Central memory CD8-positive, alpha-beta T cell (primary cell): Measurements from ENCODE around the gene DHRS3.

Source experiments
- ATAC-seq: fragments of 150-1000 bp; cut with Tn5 transposase; replicated peaks from 2 replicates; pipeline ENCODE4 v1.10.0; 2022; ENCODE audit warnings: mild to moderate bottlenecking, moderate FRiP score, moderate number of reproducible peaks; ENCODE audit not compliant: poor library complexity, severe bottlenecking; ENCODE audit errors: extremely low read depth
- DNase-seq, 2 donors: peaks; one replicate each; pipeline ENCODE4 v3.0.0; 2021; ENCODE audit warnings: low spot score in 2 of 2
- H3K27ac Mint-ChIP-seq: one replicate; pipeline ENCODE4 v1.8.0; 2022; ENCODE audit warnings: low read depth, mild to moderate bottlenecking, moderate library complexity, mixed read lengths
- H3K27me3 Mint-ChIP-seq: one replicate; pipeline ENCODE4 v1.8.0; 2022; ENCODE audit warnings: mixed read lengths
- H3K36me3 Mint-ChIP-seq: one replicate; pipeline ENCODE4 v1.8.0; 2022; ENCODE audit warnings: mild to moderate bottlenecking, moderate library complexity, mixed read lengths; ENCODE audit not compliant: insufficient read depth
- H3K4me1 Mint-ChIP-seq: one replicate; pipeline ENCODE4 v1.8.0; 2022; ENCODE audit warnings: mixed read lengths
- H3K4me3 Mint-ChIP-seq: one replicate; pipeline ENCODE4 v1.8.0; 2022; ENCODE audit warnings: mild to moderate bottlenecking, moderate library complexity, mixed read lengths
- H3K9me3 Mint-ChIP-seq: one replicate; pipeline ENCODE4 v1.8.0; 2022; ENCODE audit warnings: mixed read lengths

DHRS3 gene

GRCh38 chr1:12631571-12631970 is 13.6 kb upstream of the DHRS3 start:
- DNase-seq = no peak
- no peaks in the 10 kb centered on the region for H3K36me3 Mint-ChIP-seq
- H3K27me3 Mint-ChIP-seq = peaks cover 41% of the 10 kb centered on the region
- no peak for ATAC-seq
- peaks cover 5% of the 10 kb centered on the region for H3K4me1 Mint-ChIP-seq
- no peaks in the 10 kb centered on the region for H3K9me3 Mint-ChIP-seq
- no peak overlapping the region for H3K4me3 Mint-ChIP-seq
- H3K27ac Mint-ChIP-seq = no peak overlapping the region

- DNase-seq = no peak
- Mint-ChIP-seq H3K4me1 (peaks cover 5% of the 10 kb centered on the region), H3K4me3 (no peak overlapping the region), H3K27ac (no peak overlapping the region), H3K9me3 (no peaks in the 10 kb centered on the region), H3K27me3 (peaks cover 41% of the 10 kb centered on the region), H3K36me3 (no peaks in the 10 kb centered on the region)
- no peak for ATAC-seq
These were observed 13.0 kb upstream of the DHRS3 start for GRCh38 chr1:12630946-12631530.

- no peak for DNase-seq
- Mint-ChIP-seq H3K9me3 (no peaks in the 10 kb centered on the region), H3K27me3 (peaks cover 33% of the 10 kb centered on the region), H3K36me3 (no peaks in the 10 kb centered on the region), H3K4me1 (peaks cover 5% of the 10 kb centered on the region), H3K27ac (no peak overlapping the region), H3K4me3 (no peak overlapping the region)
- ATAC-seq = no peak
These were observed 12.2 kb upstream of the DHRS3 start for GRCh38 chr1:12629985-12630760.

- Mint-ChIP-seq H3K4me1 (peaks cover 5% of the 10 kb centered on the region), H3K9me3 (no peaks in the 10 kb centered on the region), H3K4me3 (no peak overlapping the region), H3K27ac (no peak overlapping the region), H3K36me3 (no peaks in the 10 kb centered on the region), H3K27me3 (peaks cover 29% of the 10 kb centered on the region)
- ATAC-seq (no peak), DNase-seq (no peak)
These were observed 11.5 kb upstream of the DHRS3 start for GRCh38 chr1:12629511-12629956.

GRCh38 chr1:12627296-12627695 is 9.3 kb upstream of the DHRS3 start:
- H3K36me3 Mint-ChIP-seq = no peaks in the 10 kb centered on the region
- DNase-seq (no peak), ATAC-seq (no peak)
- H3K4me3 Mint-ChIP-seq = no peak overlapping the region
- H3K27me3 Mint-ChIP-seq = peaks cover 19% of the 10 kb centered on the region
- no peaks in the 10 kb centered on the region for H3K9me3 Mint-ChIP-seq
- H3K27ac Mint-ChIP-seq = no peak overlapping the region
- H3K4me1 Mint-ChIP-seq = no peaks in the 10 kb centered on the region

- no peak overlapping the region for H3K4me3 Mint-ChIP-seq
These were observed 8.9 kb upstream of the DHRS3 start for GRCh38 chr1:12626888-12627287.

GRCh38 chr1:12625276-12625675 is 7.3 kb upstream of the DHRS3 start:
- Mint-ChIP-seq H3K4me3 (no peak overlapping the region), H3K9me3 (no peaks in the 10 kb centered on the region), H3K27me3 (peaks cover 10% of the 10 kb centered on the region), H3K36me3 (no peaks in the 10 kb centered on the region), H3K4me1 (peaks cover 6% of the 10 kb centered on the region), H3K27ac (no peak overlapping the region)
- ATAC-seq (no peak), DNase-seq (no peak)

More at GRCh38 chr1:12626888-12627287, 8.9 kb upstream of the DHRS3 start:
- no peak for ATAC-seq
- no peaks in the 10 kb centered on the region for H3K4me1 Mint-ChIP-seq
- H3K27ac Mint-ChIP-seq = no peak overlapping the region
- H3K9me3 Mint-ChIP-seq = no peaks in the 10 kb centered on the region
- peaks cover 15% of the 10 kb centered on the region for H3K27me3 Mint-ChIP-seq
- H3K36me3 Mint-ChIP-seq = no peaks in the 10 kb centered on the region
- DNase-seq = no peak

- Mint-ChIP-seq H3K4me3 (no peak overlapping the region), H3K27ac (no peak overlapping the region), H3K27me3 (no peaks in the 10 kb centered on the region), H3K36me3 (peaks cover 12% of the 10 kb centered on the region), H3K4me1 (peaks cover 29% of the 10 kb centered on the region), H3K9me3 (no peaks in the 10 kb centered on the region)
- DNase-seq (no peak), ATAC-seq (no peak)
These were observed 4.5 kb upstream of the DHRS3 start for GRCh38 chr1:12622506-12622905.

GRCh38 chr1:12621346-12622335 is 3.6 kb upstream of the DHRS3 start:
- no peak overlapping the region for H3K4me3 Mint-ChIP-seq
- no peak for DNase-seq
- no peak overlapping the region for H3K27ac Mint-ChIP-seq

GRCh38 chr1:12620931-12621330 is 2.9 kb upstream of the DHRS3 start:
- no peak for DNase-seq
- no peak for ATAC-seq
- Mint-ChIP-seq H3K9me3 (no peaks in the 10 kb centered on the region), H3K27me3 (no peaks in the 10 kb centered on the region), H3K27ac (no peak overlapping the region), H3K4me3 (peak overlapping the region; percentile 99), H3K4me1 (peaks cover 37% of the 10 kb centered on the region), H3K36me3 (peaks cover 17% of the 10 kb centered on the region)

More at GRCh38 chr1:12621346-12622335, 3.6 kb upstream of the DHRS3 start:
- no peaks in the 10 kb centered on the region for H3K27me3 Mint-ChIP-seq
- ATAC-seq = no peak
- H3K9me3 Mint-ChIP-seq = no peaks in the 10 kb centered on the region
- H3K36me3 Mint-ChIP-seq = peaks cover 17% of the 10 kb centered on the region
- H3K4me1 Mint-ChIP-seq = peaks cover 30% of the 10 kb centered on the region

GRCh38 chr1:12620488-12620865 is 2.5 kb upstream of the DHRS3 start:
- peaks cover 17% of the 10 kb centered on the region for H3K36me3 Mint-ChIP-seq
- peaks cover 42% of the 10 kb centered on the region for H3K4me1 Mint-ChIP-seq
- no peak for DNase-seq
- no peak for ATAC-seq
- no peaks in the 10 kb centered on the region for H3K27me3 Mint-ChIP-seq
- no peaks in the 10 kb centered on the region for H3K9me3 Mint-ChIP-seq
- peak overlapping the region; percentile 64 for H3K27ac Mint-ChIP-seq
- H3K4me3 Mint-ChIP-seq = peak overlapping the region; percentile 99

- Mint-ChIP-seq H3K4me3 (peak overlapping the region; percentile 99), H3K27ac (peak overlapping the region; percentile 64), H3K36me3 (peaks cover 17% of the 10 kb centered on the region), H3K27me3 (no peaks in the 10 kb centered on the region), H3K4me1 (peaks cover 47% of the 10 kb centered on the region), H3K9me3 (no peaks in the 10 kb centered on the region)
- peak; percentile 49 for ATAC-seq
- DNase-seq = peak; percentile 67 to 68
These were observed 1.9 kb upstream of the DHRS3 start for GRCh38 chr1:12619792-12620487.
